GM21367 (cell line): ENCODE measurements around the gene ISG20.

Experiments
- ATAC-seq: cut with Tn5 transposase; IDR thresholded peaks from one replicate; pipeline ENCODE4 v1.9.1; 2021; ENCODE audit not compliant: unreplicated experiment

ISG20 gene

GRCh38 chr15:88684345-88684744 is 45.5 kb downstream of the ISG20 start:
- ATAC-seq = no peak

GRCh38 chr15:88686166-88686565 is 47.4 kb downstream of the ISG20 start:
- ATAC-seq = no peak

- no peak for ATAC-seq
Measured at GRCh38 chr15:88688394-88688933, 49.6 kb downstream of the ISG20 start.

GRCh38 chr15:88690331-88690730 is 51.5 kb downstream of the ISG20 start:
- no peak for ATAC-seq

GRCh38 chr15:88693191-88693590 is 54.4 kb downstream of the ISG20 start:
- no peak for ATAC-seq

GRCh38 chr15:88695101-88695500 is 56.3 kb downstream of the ISG20 start:
- ATAC-seq = no peak

GRCh38 chr15:88695691-88696251 is 57.0 kb downstream of the ISG20 start:
- ATAC-seq = no peak

GRCh38 chr15:88696254-88696653 is 57.4 kb downstream of the ISG20 start:
- no peak for ATAC-seq

- ATAC-seq = no peak
Measured at GRCh38 chr15:88697276-88697675, 58.5 kb downstream of the ISG20 start.

- ATAC-seq = no peak
Measured at GRCh38 chr15:88699861-88700260, 61.0 kb downstream of the ISG20 start.

- ATAC-seq = no peak
Measured at GRCh38 chr15:88700716-88701115, 61.9 kb downstream of the ISG20 start.

GRCh38 chr15:88701561-88702095 is 62.8 kb downstream of the ISG20 start:
- ATAC-seq = no peak

GRCh38 chr15:88702983-88703382 is 64.2 kb downstream of the ISG20 start:
- ATAC-seq = no peak

- ATAC-seq = no peak
Measured at GRCh38 chr15:88703533-88703932, 64.7 kb downstream of the ISG20 start.

GRCh38 chr15:88704791-88705768 is 66.3 kb downstream of the ISG20 start:
- no peak for ATAC-seq

GRCh38 chr15:88705769-88706165 is 67.0 kb downstream of the ISG20 start:
- ATAC-seq = no peak
